GM23338 (cell line): Measurements from ENCODE around the gene SLC66A1. TPM values are rescaled to one million over a fixed set of nuclear protein-coding genes. Genes with fewer than 3 reads are reported as not detected.

Experiments
- ATAC-seq: fragments of 200-7000 bp; cut with Tn5 transposase; 3 replicates; pipeline ENCODE4 v1.9.1; 2020
- DNase-seq: peaks from one replicate; pipeline ENCODE4 v3.0.0-alpha.2; 2015; ENCODE audit warnings: low spot score
- H2AFZ ChIP-seq: fragments of 200-600 bp; sonication (generic); 2 replicates; pipeline ENCODE4 v1.8.0; 2016; ENCODE audit warnings: antibody characterized with exemption, mild to moderate bottlenecking, moderate library complexity
- H3F3A ChIP-seq: fragments of 200-600 bp; sonication (generic); replicated peaks from 2 replicates; pipeline ENCODE4 v1.8.0; 2017; ENCODE audit warnings: antibody characterized with exemption, mixed run types, low read depth
- H3K27ac ChIP-seq: fragments of 200-600 bp; sonication (generic); 2 replicates; pipeline ENCODE4 v1.6.1; 2016; ENCODE audit warnings: low read depth
- H3K27me3 ChIP-seq: fragments of 200-600 bp; sonication (generic); 2 replicates; pipeline ENCODE4 v1.8.0; 2016; ENCODE audit warnings: mild to moderate bottlenecking, mixed run types, moderate library complexity; ENCODE audit not compliant: insufficient read depth
- H3K36me3 ChIP-seq: fragments of 200-600 bp; sonication (generic); 2 replicates; pipeline ENCODE4 v1.8.0; 2016; ENCODE audit warnings: mild to moderate bottlenecking; ENCODE audit not compliant: insufficient read depth
- H3K4me1 ChIP-seq: fragments of 200-600 bp; sonication (generic); 2 replicates; pipeline ENCODE4 v1.8.0; 2016; ENCODE audit warnings: mild to moderate bottlenecking, moderate library complexity; ENCODE audit not compliant: insufficient read depth
- H3K4me2 ChIP-seq: fragments of 200-600 bp; sonication (generic); 2 replicates; pipeline ENCODE4 v1.7.1; 2017; ENCODE audit warnings: mixed run types
- H3K4me3 ChIP-seq: fragments of 200-600 bp; sonication (generic); 2 replicates; pipeline ENCODE4 v1.6.1; 2016; ENCODE audit warnings: mixed run types
- H3K79me2 ChIP-seq: fragments of 200-600 bp; sonication (generic); replicated peaks from 2 replicates; pipeline ENCODE4 v1.8.0; 2017; ENCODE audit warnings: mild to moderate bottlenecking; ENCODE audit not compliant: insufficient read depth
- H3K9me2 ChIP-seq: fragments of 200-600 bp; sonication (generic); 2 replicates; pipeline ENCODE4 v1.8.0; 2017; ENCODE audit not compliant: insufficient read depth
- H4K20me1 ChIP-seq: fragments of 200-600 bp; sonication (generic); replicated peaks from 2 replicates; pipeline ENCODE4 v1.8.0; 2017; ENCODE audit warnings: mild to moderate bottlenecking; ENCODE audit not compliant: insufficient read depth
- H3K27ac Mint-ChIP-seq: 2 replicates; pipeline ENCODE4 v1.8.0; 2020; ENCODE audit warnings: inconsistent platforms, mild to moderate bottlenecking, moderate library complexity, mixed read lengths
- H3K27me3 Mint-ChIP-seq: 3 replicates; pipeline ENCODE4 v1.8.0; 2022; ENCODE audit warnings: low read depth, mild to moderate bottlenecking, moderate library complexity, mixed read lengths, inconsistent platforms; ENCODE audit not compliant: insufficient read depth, poor library complexity
- H3K36me3 Mint-ChIP-seq: 3 replicates; pipeline ENCODE4 v1.8.0; 2021; ENCODE audit warnings: low read depth, mild to moderate bottlenecking, inconsistent platforms, moderate library complexity, mixed read lengths
- H3K4me1 Mint-ChIP-seq: 3 replicates; pipeline ENCODE4 v1.8.0; 2020; ENCODE audit warnings: mild to moderate bottlenecking, inconsistent platforms, mixed read lengths
- H3K4me3 Mint-ChIP-seq: 3 replicates; pipeline ENCODE4 v1.8.0; 2021; ENCODE audit warnings: moderate library complexity, mild to moderate bottlenecking, inconsistent platforms, mixed read lengths
- H3K9me3 Mint-ChIP-seq: 3 replicates; pipeline ENCODE4 v1.8.0; 2020; ENCODE audit warnings: moderate library complexity, mild to moderate bottlenecking, inconsistent platforms, mixed read lengths
- CREB1 ChIP-seq: fragments of 250-450 bp; sonication (Bioruptor Pico); IDR thresholded peaks from 2 replicates; pipeline ENCODE4 v1.5.0; 2020; ENCODE audit warnings: low read depth, mild to moderate bottlenecking, moderate library complexity
- CTCF ChIP-seq, 2 experiments: fragments of 200-600 bp in 1 of 2; sonication (generic) in 1 of 2; conservative IDR thresholded peaks; 2 replicates each; pipeline versions ENCODE4 v1.5.1 to v1.6.1; 2016 to 2017; ENCODE audit warnings: antibody characterized with exemption in 2 of 2, low read depth in 2 of 2, mild to moderate bottlenecking in 2 of 2, moderate library complexity in 1 of 2
- ETS1 ChIP-seq: IDR thresholded peaks from 2 replicates; pipeline ENCODE4 v1.6.1; 2016; ENCODE audit warnings: antibody characterized with exemption
- EZH2 ChIP-seq: fragments of 200-600 bp; sonication (generic); IDR thresholded peaks from one replicate; pipeline ENCODE4 v1.8.0; 2017; ENCODE audit warnings: antibody characterized with exemption, mild to moderate bottlenecking, low read depth; ENCODE audit not compliant: unreplicated experiment
- EZH2phosphoT487 ChIP-seq: fragments of 200-600 bp; sonication (generic); IDR thresholded peaks from one replicate; pipeline ENCODE4 v1.8.1; 2018; ENCODE audit warnings: antibody characterized with exemption; ENCODE audit not compliant: unreplicated experiment
- JUNB ChIP-seq: IDR thresholded peaks from one replicate; pipeline ENCODE4 v1.6.1; 2016; ENCODE audit warnings: antibody characterized with exemption; ENCODE audit not compliant: unreplicated experiment
- NANOG ChIP-seq: IDR thresholded peaks from 2 replicates; pipeline ENCODE4 v1.6.1; 2016; ENCODE audit warnings: antibody characterized with exemption, borderline replicate concordance
- POLR2AphosphoS5 ChIP-seq: IDR thresholded peaks from 2 replicates; pipeline ENCODE4 v1.6.1; 2016; ENCODE audit warnings: antibody characterized with exemption, low read depth
- REST ChIP-seq: IDR thresholded peaks from one replicate; pipeline ENCODE4 v1.6.1; 2018; ENCODE audit warnings: antibody characterized with exemption; ENCODE audit not compliant: unreplicated experiment
- STAT1 ChIP-seq: IDR thresholded peaks from one replicate; pipeline ENCODE4 v1.6.1; 2016; ENCODE audit warnings: antibody characterized with exemption; ENCODE audit not compliant: unreplicated experiment
- ZNF114 ChIP-seq: fragments of 250-450 bp; sonication (Bioruptor Pico); IDR thresholded peaks from 2 replicates; pipeline ENCODE4 v1.5.0; 2020; ENCODE audit warnings: mild to moderate bottlenecking, moderate library complexity
- ZNF331 ChIP-seq: fragments of 250-450 bp; sonication (Bioruptor Pico); IDR thresholded peaks from 2 replicates; pipeline ENCODE4 v1.5.0; 2020; ENCODE audit warnings: low read depth, mild to moderate bottlenecking, moderate library complexity
- ZNF462 ChIP-seq: fragments of 250-450 bp; sonication (Bioruptor Pico); IDR thresholded peaks from 2 replicates; pipeline ENCODE4 v1.5.0; 2020; ENCODE audit warnings: mild to moderate bottlenecking, moderate library complexity
- polyA plus RNA-seq: library from polyadenylated mRNA; unstranded; fragments of >200 nt; fragmentation: Nextera tagmentation; extraction: Ambion mirVana; gene quantifications from 2 replicates; pipeline ENCODE4 v1.2.1, GENCODE V29; 2016
- total RNA-seq: library from RNA; depleted of rRNA; stranded (reverse); fragments of >200 nt; shearing (Covaris generic); gene quantifications from 2 replicates; pipeline ENCODE4 v1.2.3, GENCODE V29; 2014

The SLC66A1 gene
- total and polyA plus RNA-seq, 2 experiments from 2014 or later, result 6.9 to 19.7 TPM

GRCh38 chr1:19284881-19285280 is 27.2 kb upstream of the SLC66A1 start:
- Mint-ChIP-seq H3K27me3 (peaks cover 32% of the 10 kb centered on the region), H3K4me3 (no peak overlapping the region), H3K9me3 (no peaks in the 10 kb centered on the region), H3K4me1 (peaks cover 4% of the 10 kb centered on the region; the same call in 1 of the 3 replicates), H3K27ac (no peak overlapping the region), H3K36me3 (no peaks in the 10 kb centered on the region)
- Histone ChIP-seq H3K4me1 (0 out of 2 replicates have a peak, but pooled peaks cover 4% of the 10 kb centered on the region), H3K4me3 (no peak overlapping the region), H2AFZ (no peak overlapping the region), H3K4me2 (no peak overlapping the region), H3K27me3 (peaks cover 31% of the 10 kb centered on the region), H3K36me3 (no peaks in the 10 kb centered on the region), H4K20me1 (peaks cover 8% of the 10 kb centered on the region), H3K27ac (no peak overlapping the region), H3K9me2 (no peaks in the 10 kb centered on the region), H3F3A (no peaks in the 10 kb centered on the region), H3K79me2 (no peaks in the 10 kb centered on the region)
- DNase-seq, result no peak
- ATAC-seq, result no peak
- TF ChIP-seq STAT1 (no peak), ZNF114 (CRISPR knock-in tag) (no peak), ZNF462 (CRISPR knock-in tag) (no peak), ETS1 (no peak), CTCF (conservative IDR thresholded peaks at IDR 0.05; ENCODE audit: low read depth in 2 of 2) (no peak), REST (no peak), EZH2 (no peak), CREB1 (CRISPR knock-in tag) (no peak), JUNB (no peak), ZNF331 (CRISPR knock-in tag) (no peak), NANOG (no peak), EZH2phosphoT487 (no peak), POLR2AphosphoS5 (no peak)
